Measurements from ENCODE around the gene DCC. TPM values are rescaled to one million over a fixed set of nuclear protein-coding genes. Genes with fewer than 3 reads are reported as not detected.

The DCC gene
- total and polyA plus RNA-seq, 2 of the 8 experiments (the other 6 are each of a cell fraction or from before 2014, with no cell fraction given): 0.14 to 1.4 TPM

DNA sequence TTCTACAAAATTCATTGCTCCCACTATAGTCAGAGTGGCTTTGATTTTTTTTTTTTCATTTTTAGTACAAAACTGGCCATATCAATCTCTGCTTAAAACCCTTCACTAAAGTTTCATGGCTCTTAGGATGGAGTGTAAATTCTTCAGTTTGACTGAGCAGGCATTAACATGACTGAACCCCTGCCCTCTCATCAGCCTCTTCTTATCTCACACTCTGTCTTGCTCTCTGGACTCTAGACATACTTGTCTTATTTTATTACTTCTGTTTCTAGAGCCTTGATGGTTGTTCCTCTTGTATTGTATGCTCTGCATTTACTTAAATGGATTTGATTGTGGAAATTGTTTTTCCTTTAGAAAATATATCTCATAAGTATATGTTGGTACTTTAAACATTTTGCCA, 272.4 kb downstream of the DCC start:
- Histone ChIP-seq H4K20me1 (replicated peaks in 1 of 2; ENCODE audit: control insufficient read depth in 1 of 2, insufficient read depth in 2 of 2, low read length in 2 of 2) (no peaks in the 10 kb centered on the region), H4K8ac (ENCODE audit: extremely low read depth, insufficient read depth, low read length) (no peak overlapping the region), H3K9ac (replicated peaks in 1 of 4; ENCODE audit: extremely low read depth in 1 of 4, low read depth in 3 of 4, low read length in 3 of 4) (no peak overlapping the region), H3K9me3 (ENCODE audit: insufficient read depth in 2 of 2, low read depth in 1 of 2, low read length in 1 of 2) (no peaks in the 10 kb centered on the region), H3K23ac (ENCODE audit: insufficient read length) (no peak overlapping the region), H3K36me3 (ENCODE audit: control insufficient read depth in 2 of 4, insufficient read depth in 4 of 4, low read length in 3 of 4) (no peaks in the 10 kb centered on the region), H3K4ac (replicated peaks; ENCODE audit: insufficient read length, low read depth, low read length) (no peak overlapping the region), H3K23me2 (ENCODE audit: low read depth, low read length) (no peaks in the 10 kb centered on the region), H2BK12ac (ENCODE audit: low read depth, low read length) (no peak overlapping the region), H2BK5ac (ENCODE audit: low read depth, low read length) (no peak overlapping the region), H3K56ac (replicated peaks; ENCODE audit: insufficient read length, low read depth, low read length) (no peak overlapping the region), H2AK5ac (ENCODE audit: low read depth, low read length) (no peak overlapping the region), H3K79me2 (ENCODE audit: control insufficient read depth in 1 of 2, insufficient read depth in 2 of 2, low read length in 2 of 2) (no peaks in the 10 kb centered on the region), H3K79me1 (ENCODE audit: low read depth, low read length) (no peaks in the 10 kb centered on the region), H3K27me3 (replicated peaks in 1 of 4; ENCODE audit: control insufficient read depth in 3 of 4, extremely low read depth in 1 of 4, insufficient read depth in 3 of 4, low read length in 3 of 4) (no peaks in the 10 kb centered on the region), H2BK20ac (ENCODE audit: low read length) (no peak overlapping the region), H3K4me1 (replicated peaks in 1 of 4; ENCODE audit: control insufficient read depth in 3 of 4, insufficient read depth in 4 of 4, low read length in 3 of 4) (0 out of 7 replicates have a peak, but pooled peaks cover 0 to 2% (median 0%) of the 10 kb centered on the region in 4 experiments), H2BK15ac (ENCODE audit: low read length) (no peak overlapping the region), H2AFZ (ENCODE audit: low read length) (no peak overlapping the region), H2BK120ac (replicated peaks; ENCODE audit: low read depth, low read length) (no peak overlapping the region), H3K18ac (ENCODE audit: extremely low read depth, low read length) (no peak overlapping the region), H4K5ac (ENCODE audit: insufficient read length, low read depth, low read length) (no peak overlapping the region), H3K4me2 (ENCODE audit: insufficient read depth in 1 of 2, low read depth in 2 of 2, low read length in 2 of 2) (no peak overlapping the region), H3K4me3 (ENCODE audit: extremely low read depth in 1 of 4, insufficient read depth in 2 of 4, low read depth in 3 of 4, low read length in 4 of 4) (no peak overlapping the region), H3K14ac (ENCODE audit: insufficient read length) (no peak overlapping the region), H3K27ac (ENCODE audit: low read depth, low read length) (no peak overlapping the region), H4K91ac (replicated peaks; ENCODE audit: insufficient read length, low read length) (no peak overlapping the region)
- ChIA-PET CTCF (ENCODE audit: partially characterized antibody) (no interaction called here), POLR2A (ENCODE audit: partially characterized antibody) (no interaction called here)
- DNase-seq (ENCODE audit: low read depth in 1 of 2, low spot score in 2 of 2) (no peak), FAIRE-seq (no peak)
- TF ChIP-seq CBX5 (IDR thresholded peaks at IDR 0.05; ENCODE audit: low read depth, low read length) (no peak), TAF1 (IDR thresholded peaks at IDR 0.05; ENCODE audit: low read depth, low read length) (no peak), MAFK (IDR thresholded peaks at IDR 0.05; ENCODE audit: low read depth, low read length) (no peak), FOSL1 (IDR thresholded peaks at IDR 0.05; ENCODE audit: insufficient read depth, low read depth, low read length) (no peak), GTF2F1 (IDR thresholded peaks at IDR 0.05; ENCODE audit: borderline replicate concordance, low read depth, low read length) (no peak), SAP30 (IDR thresholded peaks at IDR 0.05; ENCODE audit: insufficient read depth, insufficient replicate concordance, low read length) (no peak)

Measured in H1 (cell line).